ENCODE data around the gene FOXP1. TPM values are rescaled to one million over a fixed set of nuclear protein-coding genes. Genes with fewer than 3 reads are reported as not detected.

FOXP1 gene
- total and polyA plus RNA-seq, 9 of the 15 experiments (the other 6 are each of a cell fraction or from before 2014, with no cell fraction given) = 7.7 to 34.5 (median 13.7) TPM

DNA sequence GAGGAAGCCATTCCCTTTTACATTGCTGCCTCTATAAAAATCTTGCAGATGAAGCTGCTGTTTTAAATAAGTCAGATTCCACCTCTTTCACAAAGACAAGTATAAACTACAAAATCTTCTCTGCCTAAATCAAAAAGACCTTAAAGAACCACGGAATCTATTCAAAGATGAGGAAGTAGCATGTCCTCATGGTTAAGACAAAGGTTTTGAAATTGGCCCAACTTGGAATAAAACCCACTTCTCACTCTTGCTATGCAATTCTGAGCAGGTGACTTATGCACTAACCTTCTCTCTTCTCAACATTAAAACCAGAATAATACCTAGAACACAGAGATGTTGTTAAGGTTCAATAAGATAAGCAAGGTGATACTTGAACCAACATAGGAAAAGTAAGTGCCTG is 97.6 kb downstream of the FOXP1 start:
- Histone ChIP-seq H3K4me2 (ENCODE audit: insufficient read depth, low read length) (no peak overlapping the region), H3K79me2 (ENCODE audit: control insufficient read depth, insufficient read depth, low read length) (no peaks in the 10 kb centered on the region), H3K27me3 (ENCODE audit: control insufficient read depth in 2 of 2, insufficient read depth in 2 of 2, low read length in 2 of 2) (no peaks in the 10 kb centered on the region), H3K4me3 (no peak overlapping the region), H3K9me1 (ENCODE audit: control insufficient read depth, insufficient read depth, low read length) (no peaks in the 10 kb centered on the region), H4K20me1 (replicated peaks; ENCODE audit: control insufficient read depth, insufficient read depth, low read length) (no peaks in the 10 kb centered on the region), H3K9ac (ENCODE audit: insufficient read depth in 1 of 2, low read depth in 2 of 2, low read length in 2 of 2) (no peak overlapping the region), H3K36me3 (ENCODE audit: control insufficient read depth, insufficient read depth, low read length) (peaks cover 5% of the 10 kb centered on the region; the same call in 1 of the 3 replicates), H3K4me1 (replicated peaks in 1 of 2; ENCODE audit: control insufficient read depth in 2 of 2, insufficient read depth in 2 of 2, low read length in 2 of 2) (no peaks in the 10 kb centered on the region; a peak in 1 of 5 replicates), H3K27ac (ENCODE audit: extremely low read depth, low read depth, low read length) (no peak overlapping the region), H2AFZ (ENCODE audit: low read depth, low read length) (no peak overlapping the region), H3K9me3 (replicated peaks; ENCODE audit: control insufficient read depth, insufficient read depth, low read depth, low read length) (no peaks in the 10 kb centered on the region; the same call in 1 of the 2 replicates)
- TF ChIP-seq POU5F1 (IDR thresholded peaks at IDR 0.05; ENCODE audit: borderline replicate concordance, low read depth, low read length, partially characterized antibody) (no peak), COPS2 (conservative IDR thresholded peaks at IDR 0.05) (no peak), CREBBP (IDR thresholded peaks at IDR 0.05; ENCODE audit: low read depth, low read length) (no peak), SLC30A9 (CRISPR knock-in tag; IDR thresholded peaks at IDR 0.05) (no peak), PHF8 (IDR thresholded peaks at IDR 0.05; ENCODE audit: borderline replicate concordance, low read length) (no peak), ZNF316 (IDR thresholded peaks at IDR 0.05) (no peak), ZNF263 (CRISPR knock-in tag; IDR thresholded peaks at IDR 0.05; ENCODE audit: borderline replicate concordance) (no peak), NFIX (CRISPR knock-in tag; IDR thresholded peaks at IDR 0.05; ENCODE audit: low read depth) (no peak), NONO (IDR thresholded peaks at IDR 0.05; ENCODE audit: low read depth in 2 of 2, low read length in 1 of 2) (no peak), ZC3H8 (IDR thresholded peaks at IDR 0.05) (no peak)
- TF ChIP-seq, protein P1, sequence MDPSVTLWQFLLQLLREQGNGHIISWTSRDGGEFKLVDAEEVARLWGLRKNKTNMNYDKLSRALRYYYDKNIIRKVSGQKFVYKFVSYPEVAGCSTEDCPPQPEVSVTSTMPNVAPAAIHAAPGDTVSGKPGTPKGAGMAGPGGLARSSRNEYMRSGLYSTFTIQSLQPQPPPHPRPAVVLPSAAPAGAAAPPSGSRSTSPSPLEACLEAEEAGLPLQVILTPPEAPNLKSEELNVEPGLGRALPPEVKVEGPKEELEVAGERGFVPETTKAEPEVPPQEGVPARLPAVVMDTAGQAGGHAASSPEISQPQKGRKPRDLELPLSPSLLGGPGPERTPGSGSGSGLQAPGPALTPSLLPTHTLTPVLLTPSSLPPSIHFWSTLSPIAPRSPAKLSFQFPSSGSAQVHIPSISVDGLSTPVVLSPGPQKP (CRISPR knock-in tag; IDR thresholded peaks at IDR 0.05) = no peak
- TF ChIP-seq, protein P2, sequence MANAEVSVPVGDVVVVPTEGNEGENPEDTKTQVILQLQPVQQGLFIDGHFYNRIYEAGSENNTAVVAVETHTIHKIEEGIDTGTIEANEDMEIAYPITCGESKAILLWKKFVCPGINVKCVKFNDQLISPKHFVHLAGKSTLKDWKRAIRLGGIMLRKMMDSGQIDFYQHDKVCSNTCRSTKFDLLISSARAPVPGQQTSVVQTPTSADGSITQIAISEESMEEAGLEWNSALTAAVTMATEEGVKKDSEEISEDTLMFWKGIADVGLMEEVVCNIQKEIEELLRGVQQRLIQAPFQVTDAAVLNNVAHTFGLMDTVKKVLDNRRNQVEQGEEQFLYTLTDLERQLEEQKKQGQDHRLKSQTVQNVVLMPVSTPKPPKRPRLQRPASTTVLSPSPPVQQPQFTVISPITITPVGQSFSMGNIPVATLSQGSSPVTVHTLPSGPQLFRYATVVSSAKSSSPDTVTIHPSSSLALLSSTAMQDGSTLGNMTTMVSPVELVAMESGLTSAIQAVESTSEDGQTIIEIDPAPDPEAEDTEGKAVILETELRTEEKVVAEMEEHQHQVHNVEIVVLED (CRISPR knock-in tag; IDR thresholded peaks at IDR 0.05) = no peak
- TF ChIP-seq, protein P3, sequence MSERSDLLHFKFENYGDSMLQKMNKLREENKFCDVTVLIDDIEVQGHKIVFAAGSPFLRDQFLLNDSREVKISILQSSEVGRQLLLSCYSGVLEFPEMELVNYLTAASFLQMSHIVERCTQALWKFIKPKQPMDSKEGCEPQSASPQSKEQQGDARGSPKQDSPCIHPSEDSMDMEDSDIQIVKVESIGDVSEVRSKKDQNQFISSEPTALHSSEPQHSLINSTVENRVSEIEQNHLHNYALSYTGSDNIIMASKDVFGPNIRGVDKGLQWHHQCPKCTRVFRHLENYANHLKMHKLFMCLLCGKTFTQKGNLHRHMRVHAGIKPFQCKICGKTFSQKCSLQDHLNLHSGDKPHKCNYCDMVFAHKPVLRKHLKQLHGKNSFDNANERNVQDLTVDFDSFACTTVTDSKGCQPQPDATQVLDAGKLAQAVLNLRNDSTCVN (CRISPR knock-in tag; IDR thresholded peaks at IDR 0.05) = no peak
- ChIA-PET CTCF (ENCODE audit: low intra/inter-chr PET ratio) (no interaction called here), POLR2A (no interaction called here)
- WGBS (ENCODE audit: insufficient coverage, low coverage, missing lambda C conversion rate) = 20% methylated on average over 1 of the region's 1 CpG
- intact Hi-C loops (cut with micrococcal nuclease) (no loop called here), in situ Hi-C loops (cut with MboI) (no loop called here)
- FAIRE-seq (no peak), ATAC-seq (no peak), DNase-seq (ENCODE audit: extremely low read depth in 1 of 4, low spot score in 3 of 4) (no peak)
- no TSS peak for BruUV-seq (replicated peaks)
